Neural cell (in vitro differentiated cells): ENCODE data around the gene SELENON. TPM values are rescaled to one million over a fixed set of nuclear protein-coding genes. Genes with fewer than 3 reads are reported as not detected.

Experiments
- H2AFZ ChIP-seq: fragments of 200-600, 300-800 bp; sonication (generic), shearing (Covaris generic); 2 replicates; pipeline ENCODE4 v1.6.0; 2014; ENCODE audit warnings: low read depth, mild to moderate bottlenecking, antibody characterized with exemption, low read length, moderate library complexity
- H3F3A ChIP-seq: fragments of 200-600 bp; shearing (Covaris generic); 2 replicates; pipeline ENCODE4 v1.6.1; 2016; ENCODE audit warnings: mild to moderate bottlenecking, moderate library complexity, mixed read lengths, antibody characterized with exemption, low read length; ENCODE audit not compliant: insufficient read depth, poor library complexity, severe bottlenecking
- H3K27ac ChIP-seq: fragments of 200-600, 300-800 bp; sonication (generic), shearing (Covaris generic); 2 replicates; pipeline ENCODE4 v1.5.1; 2014; ENCODE audit warnings: mild to moderate bottlenecking, low read length, moderate library complexity
- H3K27me3 ChIP-seq: fragments of 300-800, 200-600 bp; sonication (generic), shearing (Covaris generic); 2 replicates; pipeline ENCODE4 v1.6.0; 2014; ENCODE audit warnings: mild to moderate bottlenecking, low read depth, low read length, moderate library complexity; ENCODE audit not compliant: insufficient read depth
- H3K36me3 ChIP-seq: fragments of 300-800, 200-600 bp; sonication (generic), shearing (Covaris generic); 2 replicates; pipeline ENCODE4 v1.5.1; 2014; ENCODE audit warnings: mild to moderate bottlenecking, antibody characterized with exemption, low read length, moderate library complexity; ENCODE audit not compliant: insufficient read depth
- H3K4me2 ChIP-seq: fragments of 300-800, 200-600 bp; sonication (generic), shearing (Covaris generic); 2 replicates; pipeline ENCODE4 v1.6.0; 2014; ENCODE audit warnings: mild to moderate bottlenecking, low read length
- H3K4me3 ChIP-seq: fragments of 300-800, 200-600 bp; sonication (generic), shearing (Covaris generic); 2 replicates; pipeline ENCODE4 v1.5.1; 2014; ENCODE audit warnings: mild to moderate bottlenecking, low read length, moderate library complexity
- H3K79me2 ChIP-seq: fragments of 200-600 bp; shearing (Covaris generic); replicated peaks from 2 replicates; pipeline ENCODE4 v1.6.0; 2014; ENCODE audit warnings: mild to moderate bottlenecking, low read length, moderate library complexity; ENCODE audit not compliant: insufficient read depth
- H3K9ac ChIP-seq: fragments of 300-800, 200-600 bp; sonication (generic), shearing (Covaris generic); 2 replicates; pipeline ENCODE4 v1.6.1; 2016; ENCODE audit warnings: mild to moderate bottlenecking, low read length, mixed read lengths
- H3K9me2 ChIP-seq: fragments of 200-600 bp; shearing (Covaris generic); 2 replicates; pipeline ENCODE4 v1.6.1; 2016; ENCODE audit warnings: mild to moderate bottlenecking, low read length, mixed read lengths; ENCODE audit not compliant: insufficient read depth
- H3K9me3 ChIP-seq: fragments of 200-600, 300-800 bp; sonication (generic), shearing (Covaris generic); 2 replicates; pipeline ENCODE4 v1.6.1; 2016; ENCODE audit warnings: mild to moderate bottlenecking, mixed run types, low read length, moderate library complexity, mixed read lengths
- H4K20me1 ChIP-seq: fragments of 200-600 bp; shearing (Covaris generic); 2 replicates; pipeline ENCODE4 v1.6.1; 2016; ENCODE audit warnings: mild to moderate bottlenecking, mixed run types; ENCODE audit not compliant: insufficient read depth
- EP300 ChIP-seq: fragments of 450-650 bp; conservative IDR thresholded peaks from 2 replicates; pipeline ENCODE4 v1.6.1; 2014; ENCODE audit warnings: antibody characterized with exemption, mild to moderate bottlenecking, moderate library complexity; ENCODE audit not compliant: poor library complexity, severe bottlenecking
- EZH2 ChIP-seq: fragments of 200-600, 300-800 bp; shearing (Covaris generic), sonication (generic); IDR thresholded peaks from 2 replicates; pipeline ENCODE4 v1.6.1; 2014; ENCODE audit warnings: antibody characterized with exemption, low read length, borderline replicate concordance, mild to moderate bottlenecking; ENCODE audit not compliant: insufficient read depth, poor library complexity, severe bottlenecking
- MXI1 ChIP-seq: fragments of 450-650 bp; conservative IDR thresholded peaks from 2 replicates; pipeline ENCODE4 v1.6.1; 2014; ENCODE audit warnings: antibody characterized with exemption, mild to moderate bottlenecking; ENCODE audit not compliant: poor library complexity, severe bottlenecking
- POLR2AphosphoS5 ChIP-seq: IDR thresholded peaks from 2 replicates; pipeline ENCODE4 v1.6.1; 2012
- RAD21 ChIP-seq: fragments of 450-650 bp; conservative IDR thresholded peaks from 2 replicates; pipeline ENCODE4 v1.6.1; 2014; ENCODE audit warnings: antibody characterized with exemption, mild to moderate bottlenecking, moderate library complexity
- SMC3 ChIP-seq: fragments of 450-650 bp; conservative IDR thresholded peaks from 2 replicates; pipeline ENCODE4 v1.6.1; 2014; ENCODE audit warnings: antibody characterized with exemption, mild to moderate bottlenecking, moderate library complexity; ENCODE audit not compliant: poor library complexity
- TAF1 ChIP-seq: IDR thresholded peaks from 2 replicates; pipeline ENCODE4 v1.6.1; 2012; ENCODE audit warnings: low read depth
- polyA plus RNA-seq: library from polyadenylated mRNA; depleted of rRNA; stranded (reverse); fragments of >200 nt; gene quantifications from 2 replicates; pipeline ENCODE4 v1.2.3, GENCODE V29; 2014
- TF ChIP-seq, protein P1 (sequence below): IDR thresholded peaks from 2 replicates; pipeline ENCODE4 v1.6.1; 2012; ENCODE audit warnings: borderline replicate concordance
- TF ChIP-seq, protein P2 (sequence below): fragments of 450-650 bp; IDR thresholded peaks from 2 replicates; pipeline ENCODE4 v1.5.1; 2014; ENCODE audit warnings: antibody characterized with exemption, mild to moderate bottlenecking, moderate library complexity; ENCODE audit not compliant: poor library complexity, severe bottlenecking

SELENON gene
- polyA plus RNA-seq, 1 donor from 2014 or later: 6.5 TPM

DNA sequence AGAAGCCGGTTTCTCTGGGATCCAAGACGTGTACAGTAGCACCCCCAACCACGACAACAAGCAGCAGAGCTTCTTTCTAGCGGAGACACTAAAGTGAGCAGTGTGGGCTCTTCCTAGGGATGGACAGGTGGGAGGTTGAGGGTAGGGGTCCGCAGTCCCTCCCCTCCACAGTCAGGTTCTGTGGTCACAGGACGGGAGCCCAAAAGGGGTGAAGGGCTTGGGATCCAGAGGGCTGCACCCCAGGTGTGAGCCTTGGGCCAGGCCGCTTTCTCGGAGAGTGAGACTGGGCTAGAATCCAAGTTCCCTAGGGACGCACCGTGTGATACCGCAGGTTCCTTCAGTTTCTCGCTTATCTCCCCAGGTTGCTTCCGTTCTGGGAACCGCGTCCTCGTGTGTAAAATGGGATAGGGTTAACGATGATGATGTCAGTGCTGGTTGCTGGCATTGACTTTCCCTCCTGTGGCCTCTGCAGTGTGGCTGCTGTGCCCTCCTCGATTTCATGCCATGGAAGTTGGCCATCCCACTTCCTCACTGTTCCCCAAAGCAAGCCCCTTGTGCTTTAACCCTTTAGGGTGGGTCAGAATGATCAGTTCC lies 17.3 kb upstream of the SELENON start:
- H3K4me2 ChIP-seq: no peak overlapping the region
- H3K9ac ChIP-seq: no peak overlapping the region
- H4K20me1 ChIP-seq: no peaks in the 10 kb centered on the region
- no peaks in the 10 kb centered on the region for H3K79me2 ChIP-seq
- TF ChIP-seq TAF1 (no peak), EZH2 (no peak), MXI1 (no peak), EP300 (no peak), POLR2AphosphoS5 (no peak), RAD21 (no peak), SMC3 (no peak)
- TF ChIP-seq, protein P1, sequence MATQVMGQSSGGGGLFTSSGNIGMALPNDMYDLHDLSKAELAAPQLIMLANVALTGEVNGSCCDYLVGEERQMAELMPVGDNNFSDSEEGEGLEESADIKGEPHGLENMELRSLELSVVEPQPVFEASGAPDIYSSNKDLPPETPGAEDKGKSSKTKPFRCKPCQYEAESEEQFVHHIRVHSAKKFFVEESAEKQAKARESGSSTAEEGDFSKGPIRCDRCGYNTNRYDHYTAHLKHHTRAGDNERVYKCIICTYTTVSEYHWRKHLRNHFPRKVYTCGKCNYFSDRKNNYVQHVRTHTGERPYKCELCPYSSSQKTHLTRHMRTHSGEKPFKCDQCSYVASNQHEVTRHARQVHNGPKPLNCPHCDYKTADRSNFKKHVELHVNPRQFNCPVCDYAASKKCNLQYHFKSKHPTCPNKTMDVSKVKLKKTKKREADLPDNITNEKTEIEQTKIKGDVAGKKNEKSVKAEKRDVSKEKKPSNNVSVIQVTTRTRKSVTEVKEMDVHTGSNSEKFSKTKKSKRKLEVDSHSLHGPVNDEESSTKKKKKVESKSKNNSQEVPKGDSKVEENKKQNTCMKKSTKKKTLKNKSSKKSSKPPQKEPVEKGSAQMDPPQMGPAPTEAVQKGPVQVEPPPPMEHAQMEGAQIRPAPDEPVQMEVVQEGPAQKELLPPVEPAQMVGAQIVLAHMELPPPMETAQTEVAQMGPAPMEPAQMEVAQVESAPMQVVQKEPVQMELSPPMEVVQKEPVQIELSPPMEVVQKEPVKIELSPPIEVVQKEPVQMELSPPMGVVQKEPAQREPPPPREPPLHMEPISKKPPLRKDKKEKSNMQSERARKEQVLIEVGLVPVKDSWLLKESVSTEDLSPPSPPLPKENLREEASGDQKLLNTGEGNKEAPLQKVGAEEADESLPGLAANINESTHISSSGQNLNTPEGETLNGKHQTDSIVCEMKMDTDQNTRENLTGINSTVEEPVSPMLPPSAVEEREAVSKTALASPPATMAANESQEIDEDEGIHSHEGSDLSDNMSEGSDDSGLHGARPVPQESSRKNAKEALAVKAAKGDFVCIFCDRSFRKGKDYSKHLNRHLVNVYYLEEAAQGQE: no peak
- TF ChIP-seq, protein P2, sequence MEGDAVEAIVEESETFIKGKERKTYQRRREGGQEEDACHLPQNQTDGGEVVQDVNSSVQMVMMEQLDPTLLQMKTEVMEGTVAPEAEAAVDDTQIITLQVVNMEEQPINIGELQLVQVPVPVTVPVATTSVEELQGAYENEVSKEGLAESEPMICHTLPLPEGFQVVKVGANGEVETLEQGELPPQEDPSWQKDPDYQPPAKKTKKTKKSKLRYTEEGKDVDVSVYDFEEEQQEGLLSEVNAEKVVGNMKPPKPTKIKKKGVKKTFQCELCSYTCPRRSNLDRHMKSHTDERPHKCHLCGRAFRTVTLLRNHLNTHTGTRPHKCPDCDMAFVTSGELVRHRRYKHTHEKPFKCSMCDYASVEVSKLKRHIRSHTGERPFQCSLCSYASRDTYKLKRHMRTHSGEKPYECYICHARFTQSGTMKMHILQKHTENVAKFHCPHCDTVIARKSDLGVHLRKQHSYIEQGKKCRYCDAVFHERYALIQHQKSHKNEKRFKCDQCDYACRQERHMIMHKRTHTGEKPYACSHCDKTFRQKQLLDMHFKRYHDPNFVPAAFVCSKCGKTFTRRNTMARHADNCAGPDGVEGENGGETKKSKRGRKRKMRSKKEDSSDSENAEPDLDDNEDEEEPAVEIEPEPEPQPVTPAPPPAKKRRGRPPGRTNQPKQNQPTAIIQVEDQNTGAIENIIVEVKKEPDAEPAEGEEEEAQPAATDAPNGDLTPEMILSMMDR: no peak
- H3F3A ChIP-seq: no peaks in the 10 kb centered on the region
- H3K36me3 ChIP-seq: no peaks in the 10 kb centered on the region
- H3K9me2 ChIP-seq: no peaks in the 10 kb centered on the region
- H3K4me3 ChIP-seq: no peak overlapping the region
- H3K27me3 ChIP-seq: no peaks in the 10 kb centered on the region
- H3K9me3 ChIP-seq: no peaks in the 10 kb centered on the region
- H3K27ac ChIP-seq: no peak overlapping the region
- H2AFZ ChIP-seq: no peak overlapping the region

DNA sequence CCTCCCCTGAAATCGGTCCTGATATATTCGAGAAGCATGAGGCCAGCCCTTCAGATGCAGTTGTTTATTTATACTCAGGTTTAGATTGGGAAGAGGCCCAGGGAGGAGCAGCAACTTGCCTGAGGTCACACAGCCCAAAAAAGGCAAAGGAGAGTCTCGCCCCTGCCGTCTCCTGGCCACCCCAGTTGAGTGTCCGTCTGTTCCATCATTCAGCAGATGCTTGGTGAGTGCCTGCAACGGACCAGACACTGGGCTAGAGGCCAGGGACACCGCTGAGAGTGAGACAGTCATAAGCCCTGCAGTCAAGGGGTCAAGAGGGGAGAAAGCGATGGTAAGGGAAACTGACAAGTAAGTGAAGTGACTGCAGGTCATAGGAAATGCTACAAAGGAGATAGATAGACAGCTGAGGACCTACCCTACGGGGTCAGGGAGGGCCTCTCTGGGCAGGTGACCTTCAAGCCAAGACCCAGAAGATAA lies 15.4 kb upstream of the SELENON start:
- Histone ChIP-seq H4K20me1 (no peaks in the 10 kb centered on the region), H3F3A (no peaks in the 10 kb centered on the region), H3K9me3 (no peaks in the 10 kb centered on the region), H3K4me3 (no peak overlapping the region), H3K27ac (no peak overlapping the region), H3K36me3 (no peaks in the 10 kb centered on the region), H3K4me2 (no peak overlapping the region), H3K27me3 (no peaks in the 10 kb centered on the region), H2AFZ (no peak overlapping the region), H3K9me2 (no peaks in the 10 kb centered on the region), H3K9ac (no peak overlapping the region), H3K79me2 (no peaks in the 10 kb centered on the region)
- TF ChIP-seq EP300: no peak
- TF ChIP-seq, protein P1: no peak
- TF ChIP-seq EZH2: no peak
- TF ChIP-seq, protein P2: no peak
- no peak for TF ChIP-seq POLR2AphosphoS5
- no peak for TF ChIP-seq MXI1
- no peak for TF ChIP-seq TAF1
- TF ChIP-seq RAD21: no peak
- TF ChIP-seq SMC3: no peak
